ENCODE measurements around the gene RELB. TPM values are rescaled to one million over a fixed set of nuclear protein-coding genes. Genes with fewer than 3 reads are reported as not detected.

Gene RELB
- total and polyA plus RNA-seq, 10 of the 15 experiments (the other 5 are each of a cell fraction or from before 2014, with no cell fraction given) = 0.66 to 43.8 (median 12.8) TPM

DNA sequence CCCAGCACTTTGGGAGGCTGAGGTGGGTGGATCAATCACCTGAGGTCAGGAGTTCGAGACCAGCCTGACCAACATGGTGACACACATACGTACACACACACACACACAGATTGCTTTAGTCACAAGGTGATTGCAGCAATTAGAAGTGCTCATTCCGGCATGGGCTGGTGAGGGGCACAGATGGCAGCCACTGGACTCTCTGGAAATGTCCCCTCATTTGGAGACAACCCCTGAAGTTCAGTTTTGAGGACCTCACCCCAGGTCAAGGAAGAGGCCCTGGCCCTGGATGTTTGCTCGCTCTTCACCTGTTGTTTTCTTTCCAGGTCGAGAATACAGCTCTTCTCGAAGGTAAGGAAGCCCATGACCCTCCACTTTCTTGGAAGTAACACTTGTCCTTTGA, 69.0 kb downstream of the RELB start:
- RAD21 ChIA-PET (ENCODE audit: unreplicated experiment) = no interaction called here
- 0 out of 2 replicates have a peak, but pooled peaks have one; percentile 10 for TF ChIP-seq POLR2AphosphoS2 (IDR thresholded peaks at IDR 0.05; ENCODE audit: low read depth, low read length)
- no peak for TF ChIP-seq RELB (IDR thresholded peaks at IDR 0.05; ENCODE audit: low read depth)
- 71% methylated on average over 6 of the region's 6 CpGs for WGBS (ENCODE audit: insufficient coverage, insufficient replicate concordance, low lambda C conversion rate, missing lambda C conversion rate)
- in situ Hi-C loops (cut with MboI) (no loop called here), intact Hi-C loops (cut with micrococcal nuclease; ENCODE audit: unreplicated experiment) (loop anchor here (10.0 kb wide), 1 partner anchor 405 kb away; no protein-coding TSS in a partner anchor)
- ATAC-seq = no peak
- Histone ChIP-seq H3K9me3 (replicated peaks; ENCODE audit: control insufficient read depth, insufficient read depth, low read length) (no peaks in the 10 kb centered on the region), H3K4me2 (ENCODE audit: control insufficient read depth, insufficient read depth) (no peak overlapping the region), H3K27ac (ENCODE audit: control insufficient read depth, insufficient read depth) (no peak overlapping the region), H3K4me1 (ENCODE audit: control insufficient read depth, insufficient read depth, low read length) (peaks cover 9% of the 10 kb centered on the region), H2AFZ (ENCODE audit: control insufficient read depth, low read depth, low read length) (no peak overlapping the region), H4K20me1 (ENCODE audit: control insufficient read depth, insufficient read depth) (no peaks in the 10 kb centered on the region; the same call in 1 of the 2 replicates), H3K27me3 (replicated peaks in 1 of 2; ENCODE audit: control insufficient read depth in 2 of 2, insufficient read depth in 2 of 2, low read length in 1 of 2) (no peaks in the 10 kb centered on the region), H3K4me3 (no peak overlapping the region), H3K9ac (ENCODE audit: control insufficient read depth, insufficient read depth, low read length) (no peak overlapping the region), H3K36me3 (ENCODE audit: control insufficient read depth in 2 of 2, insufficient read depth in 2 of 2, low read length in 1 of 2) (peaks cover 11 to 41% of the 10 kb centered on the region in 2 experiments), H3K79me2 (ENCODE audit: control insufficient read depth, insufficient read depth, low read length) (peaks cover 19% of the 10 kb centered on the region)
- POLR2A ChIA-PET = no interaction called here
- FAIRE-seq = no peak
- DNase-seq (ENCODE audit: low read depth, low spot score) = no peak
- SMC1A ChIA-PET (ENCODE audit: uncharacterized antibody, unreplicated experiment) = no interaction called here
- CTCF ChIA-PET = no interaction called here
- no TSS peak for BruUV-seq (replicated peaks)

GRCh38 chr19:45070861-45071544, 69.7 kb downstream of the RELB start:
- in situ Hi-C loops (cut with MboI) = no loop called here
- RAD21 ChIA-PET (ENCODE audit: unreplicated experiment) = no interaction called here

More at GRCh38 chr19:45070861-45071544, 69.7 kb downstream of the RELB start:
- Histone ChIP-seq H3K27ac (ENCODE audit: control insufficient read depth, insufficient read depth) (no peak overlapping the region), H2AFZ (ENCODE audit: control insufficient read depth, low read depth, low read length) (no peak overlapping the region), H3K27me3 (replicated peaks in 1 of 2; ENCODE audit: control insufficient read depth in 2 of 2, insufficient read depth in 2 of 2, low read length in 1 of 2) (no peaks in the 10 kb centered on the region), H3K4me1 (ENCODE audit: control insufficient read depth, insufficient read depth, low read length) (peaks cover 9% of the 10 kb centered on the region), H3K36me3 (ENCODE audit: control insufficient read depth in 2 of 2, insufficient read depth in 2 of 2, low read length in 1 of 2) (peaks cover 11 to 38% of the 10 kb centered on the region in 2 experiments), H3K9me3 (replicated peaks; ENCODE audit: control insufficient read depth, insufficient read depth, low read length) (no peaks in the 10 kb centered on the region), H3K79me2 (ENCODE audit: control insufficient read depth, insufficient read depth, low read length) (peaks cover 26% of the 10 kb centered on the region), H3K4me2 (ENCODE audit: control insufficient read depth, insufficient read depth) (no peak overlapping the region), H3K4me3 (no peak overlapping the region), H4K20me1 (ENCODE audit: control insufficient read depth, insufficient read depth) (no peaks in the 10 kb centered on the region; the same call in 1 of the 2 replicates), H3K9ac (ENCODE audit: control insufficient read depth, insufficient read depth, low read length) (no peak overlapping the region)
- intact Hi-C loops (cut with micrococcal nuclease; ENCODE audit: unreplicated experiment) = loop anchor here (10.0 kb wide), 1 partner anchor 404 kb away; no protein-coding TSS in a partner anchor
- SMC1A ChIA-PET (ENCODE audit: uncharacterized antibody, unreplicated experiment) = interaction anchor here (0.7 kb wide), 1 partner anchor 10 kb away, joined by 3 read pairs; no protein-coding TSS in a partner anchor
- TF ChIP-seq SREBF1 (IDR thresholded peaks at IDR 0.05; ENCODE audit: low read length) (no peak), CREB1 (IDR thresholded peaks at IDR 0.05; ENCODE audit: low read depth) (no peak), POLR2AphosphoS5 (IDR thresholded peaks at IDR 0.05; ENCODE audit: low read length) (peak; percentile 57; the same call in 1 of the 2 replicates), POLR2A (IDR thresholded peaks at IDR 0.05; ENCODE audit: low read depth, low read length) (peak; percentile 69), PML (IDR thresholded peaks at IDR 0.05; ENCODE audit: low read length) (no peak)
- FAIRE-seq (no peak), ATAC-seq (no peak), DNase-seq (ENCODE audit: low read depth, low spot score) (no peak)
- POLR2A ChIA-PET = no interaction called here
- CTCF ChIA-PET = no interaction called here
- WGBS (ENCODE audit: insufficient coverage, insufficient replicate concordance, low lambda C conversion rate, missing lambda C conversion rate) = 83% methylated on average over 16 of the region's 19 CpGs
- no TSS peak for BruUV-seq (replicated peaks)
